GM18517 (cell line): ENCODE data around the gene CCDC191.

Source experiments
- ATAC-seq: cut with Tn5 transposase; IDR thresholded peaks from one replicate; pipeline ENCODE4 v1.9.1; 2021; ENCODE audit warnings: mild to moderate bottlenecking, moderate library complexity; ENCODE audit not compliant: unreplicated experiment

Gene CCDC191

DNA sequence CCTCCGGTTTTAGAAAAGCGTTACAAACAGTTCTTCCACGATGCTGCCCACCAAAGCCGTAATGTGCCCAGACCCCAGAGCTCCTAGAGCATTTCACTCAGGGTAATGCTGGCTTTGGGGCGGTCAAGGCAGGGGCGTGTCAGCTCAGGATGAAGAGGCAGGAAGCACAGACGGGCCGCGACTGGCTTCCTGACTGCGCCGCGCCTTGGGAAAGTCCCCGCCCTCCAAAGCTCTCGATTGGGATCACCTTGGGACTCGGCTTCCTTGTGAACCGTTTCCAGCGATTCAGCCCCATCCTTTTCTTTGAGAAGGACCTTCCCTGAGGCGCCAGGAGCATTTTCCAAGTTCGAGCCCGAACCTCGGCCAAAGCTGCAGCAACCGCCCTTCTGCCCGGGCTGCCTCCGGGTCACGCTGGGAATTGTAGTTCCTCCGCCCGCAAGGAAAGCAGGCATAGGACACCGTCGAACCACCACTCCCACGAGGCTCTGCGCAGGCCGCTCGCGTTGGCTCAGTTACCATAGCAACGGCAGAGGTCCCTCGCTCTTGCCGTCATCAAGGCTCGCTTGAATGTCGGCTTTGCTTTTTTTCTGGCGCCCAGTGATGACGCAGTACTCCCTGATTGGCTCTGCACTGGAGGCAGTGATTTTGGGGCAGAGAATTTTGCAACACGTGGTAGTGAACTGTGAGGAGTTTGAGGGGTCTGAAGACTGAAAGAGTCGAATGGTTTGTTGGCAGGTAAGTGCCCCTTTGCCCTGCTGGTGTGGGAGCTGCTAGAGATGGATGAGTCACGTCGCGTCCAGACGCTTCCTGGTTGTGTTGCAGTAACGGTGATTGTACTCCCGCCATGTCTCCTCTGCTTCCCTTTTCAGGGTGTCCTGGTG, at the start of gene CCDC191, which contains the start of gene QTRT2:
Gene CCDC191 (minus strand): TSS at position 397 of the 881 bp plus-strand sequence. CDS start 60 bp downstream, at position 337.
Gene QTRT2 (plus strand): TSS at position 608 of the 881 bp plus-strand sequence. CDS start 8,521 bp downstream, outside the sequence.
- ATAC-seq = peak; percentile 97

GRCh38 chr3:114104414-114104813, 48.1 kb upstream of the CCDC191 start:
- ATAC-seq = no peak

DNA sequence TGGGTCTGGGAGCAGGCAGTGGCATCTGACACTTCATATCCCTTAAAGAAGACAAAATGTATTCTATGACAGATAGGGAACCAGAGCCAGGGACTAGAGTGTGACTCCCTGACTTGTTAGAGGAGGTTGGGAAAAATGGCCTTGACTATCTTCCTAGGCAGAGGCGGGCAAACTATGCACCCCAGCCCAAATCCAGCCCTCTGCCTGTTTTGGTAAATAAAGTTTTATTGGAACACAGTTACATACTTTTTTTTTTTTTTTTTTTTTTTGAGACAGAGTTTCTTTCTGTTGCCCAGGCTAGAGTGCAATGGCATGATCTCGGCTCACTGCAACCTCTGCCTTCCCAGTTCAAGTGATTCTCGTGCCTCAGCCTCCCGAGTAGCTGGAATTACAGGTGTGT, 47.5 kb upstream of the CCDC191 start:
- no peak for ATAC-seq

GRCh38 chr3:114103181-114103580, 46.9 kb upstream of the CCDC191 start:
- no peak for ATAC-seq

GRCh38 chr3:114101101-114101500, 44.8 kb upstream of the CCDC191 start:
- ATAC-seq = no peak

DNA sequence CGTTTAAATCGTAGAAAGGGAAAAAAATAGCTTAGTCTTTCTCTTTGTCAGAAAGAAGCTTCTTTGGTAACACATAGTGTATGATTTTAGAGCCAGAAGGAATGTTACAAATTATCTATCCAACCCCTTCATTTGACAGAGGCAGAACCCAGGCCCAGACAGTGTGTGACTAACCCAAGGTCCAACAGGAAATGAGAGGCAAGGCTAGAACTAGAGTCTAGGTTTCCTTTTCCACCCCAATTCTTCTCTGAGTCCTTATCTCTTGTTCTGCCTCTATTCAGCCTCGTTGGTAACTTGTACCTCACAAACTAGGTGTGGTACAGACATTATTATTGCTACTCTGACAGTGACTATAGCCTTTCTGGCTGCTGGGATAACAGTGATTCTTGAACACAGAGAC, 39.5 kb upstream of the CCDC191 start:
- no peak for ATAC-seq

GRCh38 chr3:114093596-114093995, 37.3 kb upstream of the CCDC191 start:
- no peak for ATAC-seq

DNA sequence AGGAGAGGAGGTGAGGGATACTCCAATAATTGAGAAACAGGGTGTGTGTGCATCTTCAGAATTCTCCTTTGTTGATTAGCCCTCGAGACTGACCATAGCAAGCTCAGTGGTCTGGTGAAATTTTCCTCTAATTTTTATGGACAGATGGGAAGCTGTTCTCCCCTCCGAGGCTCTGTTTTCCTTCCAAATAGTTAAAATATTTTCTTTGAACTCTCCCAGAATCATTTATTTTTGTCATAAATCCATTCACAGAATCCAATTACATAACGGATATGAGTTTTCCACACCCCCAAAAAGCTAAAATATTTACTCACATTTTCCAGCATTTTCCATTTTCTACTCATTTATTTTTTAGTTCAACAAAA, 36.7 kb upstream of the CCDC191 start:
- ATAC-seq = no peak

DNA sequence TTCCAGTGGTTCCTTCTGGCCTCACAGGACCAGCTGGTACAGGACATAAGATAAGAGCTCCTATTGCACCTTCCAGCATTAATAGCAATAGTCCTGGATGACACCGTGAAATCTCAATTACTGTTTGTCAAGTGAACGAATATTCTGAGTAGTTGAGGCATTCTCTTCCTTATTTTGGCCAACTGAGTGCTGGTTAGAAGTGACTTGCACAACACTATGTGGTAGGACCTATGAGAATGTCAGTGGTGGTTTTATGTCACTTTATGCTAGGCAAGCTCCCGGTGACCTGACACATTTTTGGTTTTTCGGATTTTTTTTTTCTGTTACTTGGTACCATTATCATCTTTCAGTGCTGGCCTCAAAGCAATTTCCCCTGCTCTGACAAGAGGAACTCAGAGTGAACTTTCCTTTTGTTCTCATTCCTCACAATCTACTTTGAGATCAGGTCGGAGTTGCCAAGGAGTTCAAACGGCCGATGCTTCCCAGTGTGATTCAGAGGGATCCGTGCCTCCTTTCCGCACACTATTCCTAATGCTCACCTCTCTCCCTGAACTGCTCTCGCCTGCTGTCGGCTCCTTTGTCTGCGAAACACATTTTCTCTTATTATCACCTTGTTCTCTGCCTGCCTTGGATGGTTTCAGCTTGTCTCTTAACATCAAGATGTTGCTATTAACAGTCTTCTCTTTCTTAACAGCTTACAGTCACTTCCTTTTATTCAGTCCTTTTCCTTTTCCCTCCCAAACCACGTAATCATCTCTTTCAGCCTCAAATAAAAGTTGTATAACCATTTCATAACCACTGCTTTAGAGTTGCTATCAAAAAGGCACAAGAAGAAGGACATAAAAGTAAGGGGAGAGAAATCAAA, 36.1 kb upstream of the CCDC191 start:
- no peak for ATAC-seq

DNA sequence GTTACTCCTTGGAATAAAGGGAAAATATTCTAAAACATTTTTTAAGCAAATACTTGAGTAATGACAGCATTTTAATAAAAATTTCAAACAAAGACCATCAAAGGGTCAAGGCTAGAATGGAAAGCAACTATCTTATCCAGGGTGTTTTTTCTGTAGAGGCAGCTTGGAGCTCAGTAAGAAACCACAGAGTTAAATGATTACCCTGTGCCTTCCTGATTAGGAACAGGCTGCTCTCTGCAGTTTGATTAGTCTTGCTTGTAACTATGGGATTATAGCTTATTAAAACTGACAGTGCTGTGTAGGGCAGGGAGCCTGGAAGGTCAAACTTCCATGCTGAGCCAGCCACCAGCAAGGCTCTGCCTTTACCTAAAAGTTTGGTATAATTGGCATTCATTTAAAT, 33.3 kb upstream of the CCDC191 start:
- ATAC-seq = no peak

DNA sequence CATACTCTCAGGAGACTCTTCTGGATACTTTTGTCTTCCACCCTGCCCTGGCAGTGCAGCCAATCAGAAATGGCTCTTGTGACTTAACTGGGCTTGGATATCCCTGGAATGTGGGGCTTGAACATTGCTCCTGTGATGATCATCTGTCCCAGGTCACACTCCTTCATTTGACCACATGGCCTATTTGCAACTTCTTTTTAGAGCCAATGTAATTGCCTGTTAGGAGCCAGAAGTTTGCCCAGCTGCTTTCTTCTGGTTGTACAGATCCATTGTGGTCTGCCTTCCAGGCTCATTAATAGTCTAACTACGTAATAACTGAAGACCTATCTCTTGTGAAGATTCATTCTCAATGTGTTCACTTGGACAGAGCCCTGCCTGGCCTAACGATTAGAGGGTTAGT, 30.0 kb upstream of the CCDC191 start:
- ATAC-seq = no peak

DNA sequence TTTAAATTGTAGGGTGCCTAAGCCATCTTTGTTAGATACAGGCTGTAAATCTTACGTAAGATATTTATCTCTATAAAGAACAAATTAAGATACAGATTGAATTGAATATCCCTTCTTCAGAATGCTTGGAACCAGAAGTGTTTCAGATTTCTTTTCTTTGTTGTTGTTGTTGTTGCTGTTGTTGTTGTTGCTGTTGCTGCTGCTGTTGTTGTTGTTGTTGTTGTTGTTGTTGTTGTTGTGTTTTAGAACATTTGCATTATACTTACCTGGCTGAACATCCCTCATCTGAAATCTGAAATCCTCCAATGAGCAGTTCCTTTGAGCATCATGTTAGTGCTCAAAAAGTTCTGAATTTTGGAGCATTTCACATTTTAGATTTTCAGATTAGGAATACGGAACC, 26.8 kb upstream of the CCDC191 start:
- ATAC-seq = no peak

DNA sequence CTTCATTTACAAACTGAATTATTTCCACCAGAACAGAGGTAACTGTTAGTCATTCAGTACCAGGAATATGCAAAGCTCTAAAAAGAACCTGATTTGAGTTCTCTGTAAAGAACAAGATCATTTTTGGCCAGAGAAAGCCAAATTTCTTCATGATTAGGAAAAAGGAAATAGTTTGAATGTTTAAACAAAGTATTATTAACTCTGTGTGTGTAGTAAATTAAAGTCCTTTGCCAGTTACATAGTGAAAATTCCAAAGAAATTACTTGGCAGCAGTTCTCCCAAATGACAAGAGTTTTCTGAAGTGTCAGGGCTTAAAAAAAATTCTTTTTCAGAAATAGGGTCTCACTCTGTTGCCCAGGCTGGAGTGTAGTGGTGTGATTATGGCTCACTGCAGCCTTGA, 24.7 kb upstream of the CCDC191 start:
- ATAC-seq = no peak

GRCh38 chr3:114080201-114080600, 23.9 kb upstream of the CCDC191 start:
- no peak for ATAC-seq

DNA sequence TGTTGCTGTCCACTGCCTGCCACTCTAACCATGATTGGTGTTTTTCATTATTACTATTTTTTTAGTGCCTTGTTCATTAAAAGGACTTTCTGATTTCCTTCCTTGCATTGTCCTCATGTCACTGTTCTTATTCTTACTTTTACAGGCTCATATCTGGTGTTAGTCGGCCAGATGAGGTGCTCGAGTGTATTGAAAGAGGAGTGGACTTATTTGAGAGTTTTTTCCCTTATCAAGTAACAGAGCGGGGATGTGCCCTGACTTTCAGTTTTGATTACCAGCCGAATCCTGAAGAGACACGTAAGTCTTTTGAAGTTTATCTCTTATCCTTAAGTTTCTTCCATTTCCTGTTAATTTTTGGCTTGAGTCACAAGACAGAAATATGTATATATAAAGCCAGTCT, 23.4 kb upstream of the CCDC191 start:
- no peak for ATAC-seq

- no peak for ATAC-seq
Observed at GRCh38 chr3:114078126-114078525, 21.8 kb upstream of the CCDC191 start.

- ATAC-seq = no peak
Observed at GRCh38 chr3:114076711-114077110, 20.4 kb upstream of the CCDC191 start.

DNA sequence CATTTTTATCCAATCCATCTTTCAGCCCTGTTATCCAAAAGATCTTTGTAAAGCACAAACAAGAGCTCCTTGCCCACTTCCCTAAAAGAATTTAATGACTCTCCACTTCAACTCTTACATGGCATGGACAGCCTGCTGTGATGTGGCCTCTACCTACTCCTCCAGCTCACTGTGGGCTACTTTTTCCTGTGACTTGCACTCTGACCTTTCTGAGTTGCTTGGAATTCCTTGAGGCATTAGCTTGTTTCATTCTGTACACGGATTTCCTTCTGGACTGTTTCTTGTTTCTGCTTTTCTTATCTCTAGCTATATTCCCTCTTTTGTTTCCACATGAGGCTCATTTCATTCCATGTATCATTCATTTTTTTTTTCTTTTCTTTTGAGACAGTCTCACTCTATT, 15.5 kb upstream of the CCDC191 start:
- ATAC-seq = no peak

DNA sequence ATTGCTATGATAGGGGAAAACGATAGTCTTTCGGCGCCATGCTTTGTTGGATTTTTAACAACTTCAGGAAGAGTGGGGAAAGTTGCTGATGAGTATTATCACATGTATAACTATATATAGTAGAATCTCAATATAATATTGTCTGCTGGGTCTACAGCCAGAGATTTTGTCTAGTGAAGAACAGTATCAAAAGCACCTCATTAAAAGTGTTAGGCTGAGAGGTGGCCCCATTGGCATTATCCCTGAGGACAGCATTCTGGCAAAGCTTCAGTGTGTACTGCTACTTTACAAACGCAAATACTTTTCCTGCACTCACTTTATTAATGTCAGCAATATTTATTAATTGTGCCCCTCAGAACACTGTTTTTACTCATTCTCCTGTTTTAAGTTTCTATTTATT, 12.0 kb upstream of the CCDC191 start:
- ATAC-seq = no peak

- no peak for ATAC-seq
Observed at GRCh38 chr3:114067804-114068203, 11.5 kb upstream of the CCDC191 start.

- ATAC-seq = no peak
Observed at GRCh38 chr3:114060906-114061655, 4.8 kb upstream of the CCDC191 start.
